ENCODE results near the gene CFAP77. TPM values are rescaled to one million over a fixed set of nuclear protein-coding genes. Genes with fewer than 3 reads are reported as not detected.
A peak's percentile ranks its signal among the peaks of the same experiment; 100 is the strongest.

CFAP77 gene
- total RNA-seq, 1 donor from 2014 or later, result not detected

- Histone ChIP-seq H3K4me3 (ENCODE audit: low read depth, low read length) (no peak overlapping the region), H3K27me3 (ENCODE audit: control insufficient read depth, insufficient read depth, low read length) (peaks cover 3% of the 10 kb centered on the region), H3K36me3 (ENCODE audit: control insufficient read depth, insufficient read depth, low read length) (no peaks in the 10 kb centered on the region)
- DNase-seq (ENCODE audit: low read depth) (peak; percentile 2), FAIRE-seq (no peak)
- TF ChIP-seq CTCF (IDR thresholded peaks at IDR 0.05; ENCODE audit: insufficient read depth, low read length, severe bottlenecking), result no peak
Observed at GRCh38 chr9:132441404-132441803, 31.4 kb downstream of the CFAP77 start.

- H3K27me3 ChIP-seq (ENCODE audit: control insufficient read depth, insufficient read depth, low read length), result peaks cover 4% of the 10 kb centered on the region
- DNase-seq (ENCODE audit: low read depth) (no peak), FAIRE-seq (no peak)
- no peaks in the 10 kb centered on the region for H3K36me3 ChIP-seq (ENCODE audit: control insufficient read depth, insufficient read depth, low read length)
- H3K4me3 ChIP-seq (ENCODE audit: low read depth, low read length), result no peak overlapping the region
- no peak for TF ChIP-seq CTCF (IDR thresholded peaks at IDR 0.05; ENCODE audit: insufficient read depth, low read length, severe bottlenecking)
Observed at GRCh38 chr9:132443951-132444607, 34.1 kb downstream of the CFAP77 start.

GRCh38 chr9:132446887-132447286 is 36.9 kb downstream of the CFAP77 start:
- TF ChIP-seq CTCF (IDR thresholded peaks at IDR 0.05; ENCODE audit: insufficient read depth, low read length, severe bottlenecking), result no peak
- Histone ChIP-seq H3K27me3 (ENCODE audit: control insufficient read depth, insufficient read depth, low read length) (peaks cover 2% of the 10 kb centered on the region), H3K36me3 (ENCODE audit: control insufficient read depth, insufficient read depth, low read length) (no peaks in the 10 kb centered on the region), H3K4me3 (ENCODE audit: low read depth, low read length) (no peak overlapping the region)
- no peak for DNase-seq (ENCODE audit: low read depth)
- FAIRE-seq, result no peak

- peaks cover 2% of the 10 kb centered on the region for H3K27me3 ChIP-seq (ENCODE audit: control insufficient read depth, insufficient read depth, low read length)
- peak; percentile 28 for TF ChIP-seq CTCF (IDR thresholded peaks at IDR 0.05; ENCODE audit: insufficient read depth, low read length, severe bottlenecking)
- DNase-seq (ENCODE audit: low read depth) (no peak), FAIRE-seq (no peak)
- no peak overlapping the region for H3K4me3 ChIP-seq (ENCODE audit: low read depth, low read length)
- no peaks in the 10 kb centered on the region for H3K36me3 ChIP-seq (ENCODE audit: control insufficient read depth, insufficient read depth, low read length)
Observed at GRCh38 chr9:132447346-132447745, 37.3 kb downstream of the CFAP77 start.

GRCh38 chr9:132447902-132448301 is 37.9 kb downstream of the CFAP77 start:
- peaks cover 3% of the 10 kb centered on the region for H3K27me3 ChIP-seq (ENCODE audit: control insufficient read depth, insufficient read depth, low read length)
- no peaks in the 10 kb centered on the region for H3K36me3 ChIP-seq (ENCODE audit: control insufficient read depth, insufficient read depth, low read length)
- no peak for TF ChIP-seq CTCF (IDR thresholded peaks at IDR 0.05; ENCODE audit: insufficient read depth, low read length, severe bottlenecking)
- no peak overlapping the region for H3K4me3 ChIP-seq (ENCODE audit: low read depth, low read length)
- DNase-seq (ENCODE audit: low read depth) (no peak), FAIRE-seq (no peak)

GRCh38 chr9:132451276-132451675 is 41.3 kb downstream of the CFAP77 start:
- TF ChIP-seq CTCF (IDR thresholded peaks at IDR 0.05; ENCODE audit: insufficient read depth, low read length, severe bottlenecking), result no peak
- FAIRE-seq (no peak), DNase-seq (ENCODE audit: low read depth) (no peak)
- H3K4me3 ChIP-seq (ENCODE audit: low read depth, low read length), result no peak overlapping the region
- H3K36me3 ChIP-seq (ENCODE audit: control insufficient read depth, insufficient read depth, low read length), result no peaks in the 10 kb centered on the region
- H3K27me3 ChIP-seq (ENCODE audit: control insufficient read depth, insufficient read depth, low read length), result peaks cover 3% of the 10 kb centered on the region

Data from bronchial epithelial cell (primary cell).